HEK293 (cell line): ENCODE results near the gene COL11A2.
A peak's percentile ranks its signal among the peaks of the same experiment; 100 is the strongest.

Experiments used
- CTCF ChIA-PET: fragments of 350-600 bp; formaldehyde crosslinking; extraction: SDS; loops from one replicate; lab custom pipeline; 2021; ENCODE audit warnings: antibody characterized with exemption; lab: Yijun Ruan, JAX
- POLR2A ChIA-PET: fragments of 300-600 bp; formaldehyde crosslinking; extraction: SDS; loops from one replicate; lab custom pipeline; 2020; ENCODE audit warnings: antibody characterized with exemption, inconsistent platforms; lab: Yijun Ruan, JAX
- H3K27ac ChIP-seq: fragments of 200-500 bp; sonication (Bioruptor generic); 2 replicates; pipeline ENCODE4 v1.5.1; 2014; ENCODE audit warnings: low read depth, low read length, control low read depth, inconsistent platforms; ENCODE audit errors: extremely low read depth
- H3K36me3 ChIP-seq, 2 experiments: fragments of 200-500 bp in 1 of 2; sonication (Bioruptor generic) in 1 of 2; 1 replicate in 1 of 2; 2 replicates in 1 of 2; pipeline ENCODE4 v1.5.1; 2014 to 2017; ENCODE audit warnings: inconsistent platforms in 2 of 2, low read length in 2 of 2; ENCODE audit not compliant: control insufficient read depth in 2 of 2, insufficient read depth in 1 of 2
- H3K4me1 ChIP-seq: fragments of 200-500 bp; sonication (Bioruptor generic); 2 replicates; pipeline ENCODE4 v1.5.1; 2014; ENCODE audit warnings: mild to moderate bottlenecking, low read length, inconsistent platforms; ENCODE audit not compliant: control insufficient read depth, insufficient read depth
- H3K4me3 ChIP-seq: 2 replicates; pipeline ENCODE4 v1.5.1; 2011; ENCODE audit warnings: low read depth, mild to moderate bottlenecking, control low read depth, low read length, moderate library complexity
- H3K9me3 ChIP-seq: fragments of 200-500 bp; sonication (Bioruptor generic); 2 replicates; pipeline ENCODE4 v1.5.1; 2014; ENCODE audit warnings: low read depth, low read length, inconsistent platforms; ENCODE audit not compliant: control insufficient read depth, insufficient read depth
- EGR2 ChIP-seq: fragments of 450-650 bp; formaldehyde crosslinking; IDR thresholded peaks from 2 replicates; pipeline ENCODE4 v1.5.1; 2016; ENCODE audit warnings: low read depth, missing biosample characterization, missing genetic modification characterization
- FEZF1 ChIP-seq: fragments of 450-650 bp; formaldehyde crosslinking; IDR thresholded peaks from 2 replicates; pipeline ENCODE4 v1.5.1; 2016; ENCODE audit warnings: missing biosample characterization, missing genetic modification characterization
- GLIS2 ChIP-seq: fragments of 450-650 bp; formaldehyde crosslinking; IDR thresholded peaks from 2 replicates; pipeline ENCODE4 v1.5.1; 2016; ENCODE audit warnings: missing biosample characterization, missing genetic modification characterization
- KLF7 ChIP-seq: fragments of 450-650 bp; formaldehyde crosslinking; IDR thresholded peaks from 2 replicates; pipeline ENCODE4 v1.5.1; 2016; ENCODE audit warnings: missing biosample characterization, missing genetic modification characterization, borderline replicate concordance
- ZBTB17 ChIP-seq: fragments of 450-650 bp; formaldehyde crosslinking; IDR thresholded peaks from 2 replicates; pipeline ENCODE4 v1.5.1; 2016; ENCODE audit warnings: missing biosample characterization, missing genetic modification characterization
- ZFHX2 ChIP-seq: fragments of 450-650 bp; formaldehyde crosslinking; conservative IDR thresholded peaks from 2 replicates; pipeline ENCODE4 v1.5.1; 2016; ENCODE audit warnings: missing biosample characterization, missing genetic modification characterization
- ZNF155 ChIP-seq: fragments of 450-650 bp; formaldehyde crosslinking; IDR thresholded peaks from 2 replicates; pipeline ENCODE4 v1.5.1; 2016; ENCODE audit warnings: missing biosample characterization, missing genetic modification characterization
- ZNF184 ChIP-seq: fragments of 450-650 bp; IDR thresholded peaks from 2 replicates; pipeline ENCODE4 v1.5.1; 2018; ENCODE audit warnings: missing biosample characterization, mild to moderate bottlenecking, missing genetic modification characterization
- ZNF335 ChIP-seq: fragments of 450-650 bp; formaldehyde crosslinking; conservative IDR thresholded peaks from 2 replicates; pipeline ENCODE4 v1.5.1; 2016; ENCODE audit warnings: missing biosample characterization, missing genetic modification characterization
- ZNF362 ChIP-seq: fragments of 450-650 bp; formaldehyde crosslinking; IDR thresholded peaks from 2 replicates; pipeline ENCODE4 v1.5.1; 2016; ENCODE audit warnings: missing biosample characterization, missing genetic modification characterization
- ZNF404 ChIP-seq: fragments of 450-650 bp; formaldehyde crosslinking; IDR thresholded peaks from 2 replicates; pipeline ENCODE4 v1.5.1; 2017; ENCODE audit warnings: missing biosample characterization, missing genetic modification characterization
- ZNF555 ChIP-seq: fragments of 450-650 bp; formaldehyde crosslinking; conservative IDR thresholded peaks from 2 replicates; pipeline ENCODE4 v1.5.1; 2017; ENCODE audit warnings: missing biosample characterization, mild to moderate bottlenecking, missing genetic modification characterization, inconsistent platforms
- ZNF768 ChIP-seq: fragments of 450-650 bp; formaldehyde crosslinking; IDR thresholded peaks from 2 replicates; pipeline ENCODE4 v1.5.1; 2018; ENCODE audit warnings: missing biosample characterization, mild to moderate bottlenecking, missing genetic modification characterization
- TF ChIP-seq, protein P1 (sequence below): fragments of 450-650 bp; formaldehyde crosslinking; IDR thresholded peaks from 2 replicates; pipeline ENCODE4 v1.5.1; 2017; ENCODE audit warnings: missing biosample characterization, missing genetic modification characterization

The COL11A2 gene

GRCh38 chr6:33169291-33170175 is 22.7 kb downstream of the COL11A2 start:
- ChIA-PET POLR2A (no interaction called here), CTCF (no interaction called here)
- Histone ChIP-seq H3K27ac (no peak overlapping the region), H3K4me1 (no peaks in the 10 kb centered on the region), H3K9me3 (no peaks in the 10 kb centered on the region), H3K36me3 (no peaks in the 10 kb centered on the region), H3K4me3 (no peak overlapping the region)
- TF ChIP-seq ZNF555 (tag by site-specific recombination) = no peak
- TF ChIP-seq ZNF184 (tag by site-specific recombination) = no peak

DNA sequence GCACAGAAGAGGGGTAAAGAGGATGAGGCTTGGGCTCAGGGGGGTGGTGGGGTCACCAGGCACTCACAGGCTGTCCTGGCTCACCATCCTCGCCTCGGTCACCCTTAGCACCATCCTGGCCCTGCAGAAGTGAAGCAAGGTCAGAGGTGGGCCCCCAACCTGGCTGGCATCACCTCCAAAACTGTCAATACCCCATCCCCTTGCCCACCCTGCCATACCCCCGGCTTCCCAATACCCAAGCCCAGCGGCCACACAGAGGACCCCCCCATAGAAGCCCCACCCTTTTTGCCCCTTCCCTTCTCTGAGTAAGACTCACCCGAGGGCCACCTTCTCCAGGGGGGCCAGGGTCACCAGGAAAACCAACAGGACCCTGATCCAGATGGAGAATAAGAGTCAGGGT is 23.6 kb downstream of the COL11A2 start:
- Histone ChIP-seq H3K4me1 (no peaks in the 10 kb centered on the region), H3K9me3 (no peaks in the 10 kb centered on the region), H3K27ac (no peak overlapping the region), H3K4me3 (no peak overlapping the region), H3K36me3 (no peaks in the 10 kb centered on the region)
- CTCF ChIA-PET = no interaction called here
- POLR2A ChIA-PET = no interaction called here
- TF ChIP-seq ZNF155 (tag by site-specific recombination) (no peak), GLIS2 (tag by site-specific recombination) (0 out of 2 replicates have a peak, but pooled peaks have one; percentile 9)

GRCh38 chr6:33168284-33168601 is 24.0 kb downstream of the COL11A2 start:
- no peak overlapping the region for H3K27ac ChIP-seq
- no peaks in the 10 kb centered on the region for H3K9me3 ChIP-seq
- TF ChIP-seq FEZF1 (no peak), EGR2 (peak; percentile 90), KLF7 (tag by site-specific recombination) (no peak), ZFHX2 (tag by site-specific recombination) (peak; percentile 68), ZNF768 (tag by site-specific recombination) (no peak)
- TF ChIP-seq, protein P1, sequence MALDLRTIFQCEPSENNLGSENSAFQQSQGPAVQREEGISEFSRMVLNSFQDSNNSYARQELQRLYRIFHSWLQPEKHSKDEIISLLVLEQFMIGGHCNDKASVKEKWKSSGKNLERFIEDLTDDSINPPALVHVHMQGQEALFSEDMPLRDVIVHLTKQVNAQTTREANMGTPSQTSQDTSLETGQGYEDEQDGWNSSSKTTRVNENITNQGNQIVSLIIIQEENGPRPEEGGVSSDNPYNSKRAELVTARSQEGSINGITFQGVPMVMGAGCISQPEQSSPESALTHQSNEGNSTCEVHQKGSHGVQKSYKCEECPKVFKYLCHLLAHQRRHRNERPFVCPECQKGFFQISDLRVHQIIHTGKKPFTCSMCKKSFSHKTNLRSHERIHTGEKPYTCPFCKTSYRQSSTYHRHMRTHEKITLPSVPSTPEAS (tag by site-specific recombination) = peak; percentile 55
- ChIA-PET POLR2A (no interaction called here), CTCF (no interaction called here)
- no peaks in the 10 kb centered on the region for H3K36me3 ChIP-seq
- no peaks in the 10 kb centered on the region for H3K4me1 ChIP-seq
- no peak overlapping the region for H3K4me3 ChIP-seq

DNA sequence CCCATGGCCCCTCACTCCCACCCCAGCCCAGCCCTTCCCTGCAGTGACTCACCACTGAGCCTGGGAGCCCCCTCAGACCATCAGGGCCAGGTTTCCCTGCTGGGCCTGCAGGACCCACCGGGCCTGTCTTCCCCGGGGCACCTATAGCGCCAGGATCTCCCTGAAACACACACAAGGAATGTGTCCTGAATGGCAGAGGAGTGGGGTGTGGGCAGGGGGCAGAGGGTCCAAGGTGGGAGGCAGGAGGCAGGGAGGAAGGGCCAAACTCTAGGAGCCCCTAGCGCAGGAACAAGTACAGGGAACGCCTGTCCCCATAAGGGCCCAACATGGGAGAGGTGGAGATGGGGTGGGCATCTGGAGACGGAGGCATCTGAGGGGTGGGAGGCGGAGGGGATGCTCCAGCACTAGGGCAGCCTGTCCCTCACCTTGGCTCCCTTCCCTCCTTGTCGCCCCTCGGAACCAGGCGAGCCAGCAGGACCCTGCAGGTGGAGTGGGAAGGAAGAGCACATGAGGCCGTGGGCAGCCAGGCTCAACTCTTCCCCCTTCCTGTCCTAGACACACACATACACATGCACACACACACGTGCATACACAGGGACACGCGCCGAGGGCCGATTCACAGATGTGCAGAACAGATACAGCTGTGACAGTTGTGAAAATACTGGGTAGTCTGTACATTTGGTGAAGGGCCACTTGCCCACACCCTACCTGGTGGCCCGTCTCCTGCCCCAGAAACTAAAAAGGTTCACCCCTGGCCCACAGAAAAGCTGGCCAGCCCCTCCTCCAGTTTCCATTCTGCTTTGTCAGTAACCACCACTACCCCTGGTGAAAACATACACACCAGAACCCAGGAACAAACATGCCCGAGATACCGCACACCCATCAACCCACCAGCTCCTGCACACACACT is 24.6 kb downstream of the COL11A2 start:
- POLR2A ChIA-PET = no interaction called here
- CTCF ChIA-PET = no interaction called here
- H3K36me3 ChIP-seq = no peaks in the 10 kb centered on the region
- no peak overlapping the region for H3K27ac ChIP-seq
- TF ChIP-seq EGR2 (no peak), ZNF404 (no peak), ZNF335 (tag by site-specific recombination) (no peak), ZBTB17 (tag by site-specific recombination) (peak; percentile 75), ZNF362 (tag by site-specific recombination) (no peak)
- no peak overlapping the region for H3K4me3 ChIP-seq
- H3K9me3 ChIP-seq = no peaks in the 10 kb centered on the region
- no peaks in the 10 kb centered on the region for H3K4me1 ChIP-seq
